ENCODE results near the gene SPTBN1. TPM values are rescaled to one million over a fixed set of nuclear protein-coding genes. Genes with fewer than 3 reads are reported as not detected.
A peak's percentile ranks its signal among the peaks of the same experiment; 100 is the strongest.

Gene SPTBN1
- total RNA-seq, 3 donors from 2014 or later (not counting 1 experiment from before 2014, with no cell fraction given) = 65.7 to 142 (median 68.3) TPM

GRCh38 chr2:54564439-54564838 is 108.3 kb downstream of the SPTBN1 start:
- Mint-ChIP-seq H3K27me3 (ENCODE audit: low read depth in 2 of 2) (no peaks in the 10 kb centered on the region), H3K9me3 (no peaks in the 10 kb centered on the region), H3K4me1 (peaks cover 53 to 59% of the 10 kb centered on the region in 2 donors), H3K27ac (peak overlapping the region in 1 of 2 donors; percentile 96), H3K4me3 (no peak overlapping the region), H3K36me3 (no peaks in the 10 kb centered on the region)
- TF ChIP-seq CTCF (IDR thresholded peaks at IDR 0.05) = no peak
- no peak for DNase-seq
- ATAC-seq = no peak
- Histone ChIP-seq H3K36me3 (ENCODE audit: control insufficient read depth, insufficient read depth, low read length) (peaks cover 2% of the 10 kb centered on the region), H3K4me1 (ENCODE audit: control insufficient read depth, insufficient read depth, low read length) (peaks cover 23% of the 10 kb centered on the region), H3K4me3 (ENCODE audit: low read length) (no peak overlapping the region), H3K27ac (ENCODE audit: low read length) (no peak overlapping the region), H3K27me3 (ENCODE audit: control insufficient read depth, insufficient read depth, low read length) (no peaks in the 10 kb centered on the region), H3K9me3 (ENCODE audit: control insufficient read depth, insufficient read depth, low read length) (no peaks in the 10 kb centered on the region)
- 95% methylated on average over 2 of the region's 2 CpGs for WGBS (ENCODE audit: insufficient coverage)
- intact Hi-C loops (cut with micrococcal nuclease) = no loop called here

- Mint-ChIP-seq H3K27me3 (ENCODE audit: low read depth in 2 of 2) (no peaks in the 10 kb centered on the region), H3K4me3 (no peak overlapping the region), H3K4me1 (peaks cover 53 to 59% of the 10 kb centered on the region in 2 donors), H3K36me3 (no peaks in the 10 kb centered on the region), H3K9me3 (no peaks in the 10 kb centered on the region), H3K27ac (peak overlapping the region in 1 of 2 donors; percentile 96)
- intact Hi-C loops (cut with micrococcal nuclease) = no loop called here
- peaks cover 33% of the 10 kb centered on the region for H3K4me1 ChIP-seq (ENCODE audit: control insufficient read depth, insufficient read depth, low read length)
- no peaks in the 10 kb centered on the region for H3K9me3 ChIP-seq (ENCODE audit: control insufficient read depth, insufficient read depth, low read length)
- peaks cover 2% of the 10 kb centered on the region for H3K36me3 ChIP-seq (ENCODE audit: control insufficient read depth, insufficient read depth, low read length)
- H3K27ac ChIP-seq (ENCODE audit: low read length) = no peak overlapping the region
- DNase-seq (no peak), ATAC-seq (no peak)
- no peak for TF ChIP-seq CTCF (IDR thresholded peaks at IDR 0.05)
- no peaks in the 10 kb centered on the region for H3K27me3 ChIP-seq (ENCODE audit: control insufficient read depth, insufficient read depth, low read length)
- H3K4me3 ChIP-seq (ENCODE audit: low read length) = no peak overlapping the region
Observed at GRCh38 chr2:54565551-54565950, 109.4 kb downstream of the SPTBN1 start.

GRCh38 chr2:54566896-54567295 is 110.8 kb downstream of the SPTBN1 start:
- DNase-seq (no peak), ATAC-seq (no peak)
- Mint-ChIP-seq H3K36me3 (no peaks in the 10 kb centered on the region), H3K27ac (peak overlapping the region; percentile 44 to 72), H3K4me1 (peaks cover 55 to 59% of the 10 kb centered on the region in 2 donors), H3K27me3 (ENCODE audit: low read depth in 2 of 2) (no peaks in the 10 kb centered on the region), H3K9me3 (no peaks in the 10 kb centered on the region), H3K4me3 (no peak overlapping the region)
- Histone ChIP-seq H3K36me3 (ENCODE audit: control insufficient read depth, insufficient read depth, low read length) (peaks cover 2% of the 10 kb centered on the region), H3K9me3 (ENCODE audit: control insufficient read depth, insufficient read depth, low read length) (no peaks in the 10 kb centered on the region), H3K4me1 (ENCODE audit: control insufficient read depth, insufficient read depth, low read length) (peaks cover 39% of the 10 kb centered on the region), H3K4me3 (ENCODE audit: low read length) (no peak overlapping the region), H3K27me3 (ENCODE audit: control insufficient read depth, insufficient read depth, low read length) (no peaks in the 10 kb centered on the region), H3K27ac (ENCODE audit: low read length) (no peak overlapping the region)
- WGBS (ENCODE audit: insufficient coverage) = 100% methylated on average over 1 of the region's 1 CpG
- intact Hi-C loops (cut with micrococcal nuclease) = no loop called here
- TF ChIP-seq CTCF (IDR thresholded peaks at IDR 0.05) = no peak

- Histone ChIP-seq H3K27me3 (ENCODE audit: control insufficient read depth, insufficient read depth, low read length) (no peaks in the 10 kb centered on the region), H3K4me1 (ENCODE audit: control insufficient read depth, insufficient read depth, low read length) (peaks cover 47% of the 10 kb centered on the region), H3K27ac (ENCODE audit: low read length) (peak overlapping the region; percentile 95), H3K4me3 (ENCODE audit: low read length) (no peak overlapping the region), H3K9me3 (ENCODE audit: control insufficient read depth, insufficient read depth, low read length) (no peaks in the 10 kb centered on the region), H3K36me3 (ENCODE audit: control insufficient read depth, insufficient read depth, low read length) (peaks cover 2% of the 10 kb centered on the region)
- no peak for ATAC-seq
- peak in 1 of 2 donors; percentile 57 for DNase-seq
- peak overlapping the region; percentile 97 to 98 for H3K27ac Mint-ChIP-seq
- H3K9me3 Mint-ChIP-seq = no peaks in the 10 kb centered on the region
- no peaks in the 10 kb centered on the region for H3K27me3 Mint-ChIP-seq (ENCODE audit: low read depth in 2 of 2)
- TF ChIP-seq CTCF (IDR thresholded peaks at IDR 0.05) = no peak
- WGBS (ENCODE audit: insufficient coverage) = 21% methylated on average over 4 of the region's 5 CpGs
- H3K36me3 Mint-ChIP-seq = no peaks in the 10 kb centered on the region
- H3K4me1 Mint-ChIP-seq = peaks cover 58 to 65% of the 10 kb centered on the region in 2 donors
- intact Hi-C loops (cut with micrococcal nuclease) = no loop called here
- H3K4me3 Mint-ChIP-seq = peak overlapping the region; percentile 84
Observed at GRCh38 chr2:54568876-54569321, 112.8 kb downstream of the SPTBN1 start.

Measured in natural killer cell (primary cell).